Activated CD8-positive, alpha-beta memory T cell treated with anti-CD3 and anti-CD28 coated beads, Interleukin-2, amount 50 U/mL, for 24 hours (primary cell): ENCODE data around the gene MTMR2.
"Not testable (repeated sequence)": the region's sequence is repeated elsewhere in the genome, so short reads cannot be mapped to it uniquely, and the experiment has no call there.

Experiments used
- DNase-seq: peaks from one replicate; pipeline ENCODE4 v3.0.0-alpha.2; 2020; ENCODE audit errors: extremely low read depth

MTMR2 gene

DNA sequence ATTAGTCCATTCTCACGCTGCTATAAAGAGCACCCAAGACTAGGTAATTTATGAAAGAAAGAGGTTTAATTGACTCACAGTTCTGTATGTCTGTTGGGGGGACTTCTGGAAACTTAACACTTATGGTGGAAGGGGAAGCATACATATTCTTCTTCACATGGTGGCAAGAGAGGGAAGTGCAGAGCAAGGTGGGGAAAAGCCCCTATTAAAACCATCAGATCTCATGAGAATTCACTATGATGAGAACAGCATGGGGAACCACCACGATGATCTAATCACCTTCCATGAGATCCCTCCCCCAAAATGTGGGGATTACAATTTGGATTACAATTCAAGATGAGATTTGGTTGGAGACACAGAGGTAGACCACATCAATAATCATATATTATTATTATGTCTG, 107.9 kb downstream of the MTMR2 start:
- DNase-seq = no peak

DNA sequence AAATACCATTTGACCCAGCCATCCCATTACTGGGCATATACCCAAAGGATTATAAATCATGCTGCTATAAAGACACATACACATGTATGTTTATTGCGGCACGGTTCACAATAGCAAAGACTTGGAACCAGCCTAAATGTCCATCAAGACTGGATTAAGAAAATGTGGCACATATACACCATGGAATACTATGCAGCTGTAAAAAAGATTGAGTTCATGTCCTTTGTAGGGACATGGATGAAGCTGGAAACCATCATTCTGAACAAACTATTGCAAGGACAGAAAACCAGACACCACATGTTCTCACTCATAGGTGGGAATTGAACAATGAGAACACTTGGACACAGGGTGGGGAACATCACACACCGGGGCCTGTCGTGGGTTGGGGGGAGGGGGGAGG, 112.9 kb downstream of the MTMR2 start:
- DNase-seq = not testable (repeated sequence)

DNA sequence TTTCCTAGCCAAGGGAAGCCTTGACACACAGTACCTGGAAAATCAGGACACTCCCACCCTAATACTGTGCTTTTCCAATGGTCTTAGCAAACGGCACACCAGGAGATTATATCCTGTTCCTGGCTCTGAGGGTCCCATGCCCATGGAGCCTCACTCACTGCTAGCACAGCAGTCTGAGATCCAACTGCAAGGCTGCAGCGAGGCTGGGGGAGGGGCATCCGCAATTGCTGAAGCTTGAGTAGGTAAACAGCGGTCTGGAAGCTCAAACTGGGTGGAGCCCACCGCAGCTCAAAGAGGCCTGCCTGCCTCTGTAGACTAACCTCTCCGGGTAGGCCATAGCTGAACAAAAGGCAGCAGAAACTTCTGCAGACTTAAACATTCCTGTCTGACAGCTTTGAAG, 117.4 kb downstream of the MTMR2 start:
- not testable (repeated sequence) for DNase-seq

DNA sequence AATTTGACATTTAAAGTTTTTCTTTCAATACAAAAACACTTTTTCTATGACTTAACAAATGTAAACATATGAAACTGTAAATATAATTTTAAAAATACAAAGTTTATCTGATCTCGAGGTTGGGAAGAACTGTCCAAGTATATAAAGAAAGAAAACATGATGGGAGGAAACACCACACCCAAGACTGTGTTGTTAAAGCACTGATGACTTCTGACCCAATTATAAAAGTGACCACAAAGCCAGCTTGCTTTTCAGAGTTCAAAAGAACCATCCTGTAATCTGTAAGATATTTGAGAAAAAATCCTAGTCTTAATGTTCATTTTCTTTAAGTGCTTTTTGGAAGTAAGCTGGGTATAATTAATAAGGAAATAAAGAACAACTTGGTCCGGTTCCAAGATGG, 118.0 kb downstream of the MTMR2 start:
- no peak for DNase-seq

DNA sequence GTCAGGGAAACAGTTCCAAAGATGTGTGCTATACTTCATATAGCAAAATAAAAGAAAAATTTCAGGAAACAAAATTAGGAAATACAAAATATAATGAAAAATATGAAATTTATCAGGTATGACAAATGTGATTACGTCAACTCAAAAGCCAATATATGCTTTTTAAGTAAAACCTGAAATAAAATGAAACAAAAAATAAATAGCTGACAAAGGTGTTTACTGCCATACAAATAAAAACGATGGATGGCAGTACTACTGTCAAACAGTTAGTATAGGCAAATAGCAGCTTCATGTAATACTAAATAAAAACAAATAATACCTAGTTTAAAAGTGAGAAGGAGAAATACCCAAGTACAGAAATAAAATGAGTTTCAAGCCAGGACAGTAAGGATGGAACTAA, 119.9 kb downstream of the MTMR2 start:
- DNase-seq = no peak

DNA sequence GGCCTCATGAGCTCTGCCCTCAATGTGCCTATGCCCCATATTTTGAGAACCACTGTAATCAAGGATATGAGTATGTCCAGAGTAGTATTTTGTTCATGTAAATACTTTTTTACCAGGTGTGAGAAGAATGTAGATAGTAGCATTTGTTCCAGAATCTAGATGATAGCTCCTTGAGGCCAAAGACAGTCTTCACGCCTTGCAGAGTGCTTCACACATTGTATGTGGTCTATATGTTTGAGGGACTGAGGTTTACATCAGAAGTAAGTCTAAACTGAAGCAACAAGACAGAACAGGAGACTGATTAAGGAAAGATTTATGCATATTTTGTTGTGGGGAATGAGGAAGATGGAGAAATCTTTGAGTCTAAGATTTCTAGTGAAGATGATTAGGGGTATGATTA, 121.1 kb downstream of the MTMR2 start:
- DNase-seq = no peak

DNA sequence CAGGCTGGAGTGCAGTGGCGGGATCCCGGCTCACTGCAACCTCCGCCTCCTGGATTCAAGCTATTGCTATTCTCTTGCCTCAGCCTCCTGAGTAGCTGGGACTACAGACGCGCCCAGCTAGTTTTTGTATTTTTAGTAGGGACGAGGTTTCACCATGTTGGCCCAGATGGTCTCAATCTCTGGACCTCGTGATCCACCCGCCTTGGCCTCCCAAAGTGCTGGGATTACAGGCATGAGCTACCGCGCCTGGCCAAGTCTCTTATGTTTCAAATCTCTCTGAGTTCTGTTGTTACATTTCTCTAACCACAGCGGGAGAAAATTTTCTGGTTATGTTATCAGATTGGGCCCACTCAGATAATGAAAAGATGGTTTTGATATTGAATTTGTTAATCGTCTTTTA, 123.5 kb downstream of the MTMR2 start:
- DNase-seq = no peak

DNA sequence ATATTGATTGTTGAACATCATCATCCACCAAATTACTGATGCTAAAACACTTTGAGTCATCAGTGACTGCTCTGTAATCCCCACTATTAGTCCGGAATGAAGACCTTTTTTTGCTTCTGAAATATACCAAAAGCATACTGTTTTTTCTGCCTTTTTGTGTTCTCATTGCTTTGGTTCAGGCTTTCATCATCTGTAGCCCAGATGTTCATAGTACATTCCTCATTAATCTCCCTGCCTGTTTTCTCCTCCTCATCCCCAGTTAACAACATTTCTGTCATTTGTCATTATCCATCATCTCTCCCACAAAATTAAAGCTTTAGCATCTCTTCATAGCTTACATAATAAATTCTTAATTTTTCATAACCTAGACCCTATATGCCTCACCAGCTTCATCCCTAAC, 124.4 kb downstream of the MTMR2 start:
- DNase-seq = no peak

DNA sequence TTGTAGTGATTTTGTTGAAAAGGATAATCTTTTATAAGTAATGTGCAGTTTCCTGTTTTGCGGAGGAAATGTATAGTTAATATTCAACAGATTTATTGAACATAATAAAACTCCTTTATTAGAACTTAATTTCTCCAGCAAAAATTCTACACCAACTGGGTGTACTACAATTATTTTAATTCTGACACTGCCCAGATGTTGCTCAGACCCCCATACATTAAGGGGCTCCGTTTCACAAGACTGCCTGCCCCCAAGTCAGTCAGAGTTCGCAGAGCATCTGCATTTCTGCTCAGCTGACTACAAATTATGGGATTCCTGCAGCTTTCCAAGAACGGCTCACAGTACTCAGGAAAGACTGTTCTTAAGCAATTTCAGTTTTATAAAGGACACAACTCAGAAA, 127.4 kb downstream of the MTMR2 start:
- DNase-seq = no peak

DNA sequence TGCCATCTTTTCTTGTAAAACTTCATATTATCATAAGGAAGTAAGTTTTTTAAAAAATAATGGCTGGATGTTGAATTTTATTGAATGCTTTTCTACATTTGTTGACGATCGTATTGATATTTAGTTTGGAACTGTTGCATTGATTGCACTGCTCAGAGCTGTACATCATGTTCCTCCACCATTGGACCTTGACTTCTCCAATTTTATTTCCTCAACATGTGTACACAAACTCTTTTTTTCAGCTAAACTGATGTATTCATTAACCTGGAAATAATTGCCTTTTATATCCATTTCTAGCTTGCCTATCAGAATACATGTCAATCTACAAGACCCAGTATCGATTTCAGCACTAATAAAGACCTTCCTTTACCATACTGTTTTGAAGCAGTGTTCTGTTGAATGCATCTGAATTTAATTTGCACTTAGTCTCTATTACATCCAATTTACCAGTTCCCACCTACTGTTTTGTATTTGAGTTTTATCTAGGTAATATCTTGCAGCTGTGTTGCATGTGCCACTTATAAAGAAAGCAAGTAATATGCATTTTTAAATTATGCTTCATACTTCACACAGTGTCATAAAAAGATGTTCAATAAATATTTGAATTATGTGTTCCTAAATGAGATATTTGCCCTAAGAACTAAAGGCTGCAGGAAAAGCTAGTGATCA, 128.1 kb downstream of the MTMR2 start:
- DNase-seq = no peak

DNA sequence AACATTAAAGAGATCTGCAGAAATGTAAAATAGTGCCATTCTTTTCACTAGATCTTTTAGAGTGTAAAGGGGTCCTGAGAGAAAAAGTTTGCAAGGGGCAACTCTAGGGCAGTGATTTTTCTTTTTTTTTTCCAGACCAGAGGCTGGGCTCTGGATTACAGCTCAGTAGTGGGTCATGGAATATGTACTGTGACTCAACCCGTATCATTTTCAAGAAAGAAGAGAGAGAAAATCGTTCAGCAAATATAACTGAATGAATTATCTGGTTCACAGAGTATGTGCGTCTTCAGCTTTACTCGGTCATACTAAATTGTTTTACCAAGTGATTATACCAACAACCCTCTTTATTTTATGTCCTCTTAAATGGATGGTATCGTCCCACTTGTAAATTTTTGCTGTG, 129.8 kb downstream of the MTMR2 start:
- no peak for DNase-seq

DNA sequence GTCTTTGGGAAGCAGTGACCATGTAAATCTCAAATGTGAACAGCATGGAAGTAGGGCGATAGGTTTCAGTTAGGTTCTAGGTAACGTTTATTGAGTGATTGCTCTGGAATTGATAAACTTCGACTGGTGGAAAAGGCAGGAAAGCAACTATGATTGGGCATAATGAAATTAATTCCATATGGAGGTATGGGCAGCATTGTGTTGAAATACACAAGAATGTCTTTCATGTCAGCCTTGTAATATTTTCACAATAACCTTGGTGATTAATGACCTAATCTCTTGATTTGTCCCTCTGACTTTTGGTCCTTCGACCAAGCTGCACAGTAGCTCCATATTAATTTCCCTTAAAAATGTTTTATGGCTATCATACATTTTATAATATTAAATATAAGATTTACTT, 130.8 kb downstream of the MTMR2 start:
- DNase-seq = no peak

DNA sequence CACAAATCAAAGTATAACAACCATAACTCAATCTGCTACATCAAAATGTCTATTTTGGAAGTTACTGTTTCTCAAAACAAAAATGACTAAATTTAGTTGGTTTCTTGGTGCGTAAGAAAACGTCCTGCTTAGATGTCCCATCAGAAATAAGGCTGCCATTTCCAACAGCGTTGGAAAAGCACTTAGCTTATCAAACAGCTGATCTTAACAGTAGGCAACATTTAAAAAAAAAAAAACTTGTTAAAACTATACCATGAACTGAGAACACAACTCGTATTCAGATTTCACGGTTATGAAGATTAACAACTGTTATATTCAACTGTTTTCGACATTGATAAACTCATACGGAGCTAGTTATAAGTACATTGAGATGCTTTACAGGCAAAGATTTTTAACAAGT, 131.2 kb downstream of the MTMR2 start:
- DNase-seq = no peak

DNA sequence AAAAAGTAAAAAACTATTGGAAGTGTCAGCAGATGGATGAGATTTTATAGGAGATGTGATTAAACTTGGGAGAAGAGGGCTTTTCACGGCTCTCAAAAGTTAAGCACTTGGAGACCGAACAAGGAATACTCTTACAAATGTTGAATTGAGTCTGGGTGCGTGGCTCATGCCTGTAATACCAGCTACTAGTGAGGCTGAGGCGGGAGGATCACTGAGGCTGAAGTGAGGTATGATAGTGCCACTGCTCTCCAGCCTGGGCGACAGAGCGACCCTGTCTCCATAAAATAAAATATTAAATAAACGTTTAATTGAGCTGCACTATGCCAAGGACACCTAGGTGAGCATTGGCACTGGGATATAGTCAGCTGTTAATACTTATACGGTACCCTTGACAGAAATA, 131.7 kb downstream of the MTMR2 start:
- DNase-seq = no peak

DNA sequence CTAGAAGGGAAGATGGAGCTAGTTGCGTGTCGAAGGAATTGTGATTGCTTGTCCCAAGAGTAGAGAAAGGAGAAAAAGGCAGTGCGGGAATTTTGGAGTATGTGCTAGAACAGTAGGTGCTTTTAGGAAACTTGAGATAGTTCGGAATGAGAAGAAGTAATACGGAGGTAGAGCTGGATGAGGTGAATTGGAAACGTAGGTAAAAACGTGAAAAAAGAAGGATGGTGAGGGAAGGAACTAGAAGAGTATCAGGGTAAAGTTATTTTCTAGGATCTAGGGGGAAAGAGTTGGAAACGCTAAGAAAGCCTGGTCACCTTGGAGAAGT, 132.2 kb downstream of the MTMR2 start:
- no peak for DNase-seq

DNA sequence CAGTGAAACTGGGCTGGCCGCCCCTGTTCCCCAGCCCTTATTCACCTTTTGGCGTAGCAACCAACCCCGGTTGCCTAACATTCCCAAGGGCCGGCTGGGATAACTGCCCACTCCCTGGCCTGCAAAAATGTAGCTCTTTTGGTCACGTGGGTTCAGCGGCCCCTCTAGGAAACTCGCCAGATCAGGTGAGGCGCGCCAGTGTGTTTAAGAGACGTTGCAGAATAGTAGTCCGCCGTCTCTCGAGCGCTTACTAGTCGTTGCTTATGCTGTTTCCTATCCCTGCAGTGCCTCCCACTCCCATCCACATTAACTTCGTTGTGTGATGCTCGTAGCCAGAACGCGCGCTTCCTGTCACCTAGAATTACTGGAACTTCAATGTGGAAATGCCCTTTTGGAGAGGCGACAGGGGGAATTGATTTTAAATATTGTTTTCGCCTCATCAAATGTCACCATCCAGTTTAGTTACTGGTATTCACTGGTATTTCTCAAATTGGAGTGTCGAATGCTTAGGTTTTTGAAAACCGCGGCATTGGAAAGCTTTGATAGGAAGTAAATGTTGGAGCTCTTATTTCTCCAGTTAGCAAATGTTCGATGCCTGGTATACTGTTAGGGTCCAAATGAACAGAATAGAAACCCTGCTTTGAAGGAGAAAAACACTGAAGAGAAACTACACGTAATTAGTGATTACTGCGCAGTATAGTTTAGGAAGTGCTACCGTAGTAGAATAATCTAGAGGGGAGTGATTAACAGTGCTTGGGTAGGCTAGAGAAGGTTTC, 132.8 kb downstream of the MTMR2 start:
- no peak for DNase-seq

DNA sequence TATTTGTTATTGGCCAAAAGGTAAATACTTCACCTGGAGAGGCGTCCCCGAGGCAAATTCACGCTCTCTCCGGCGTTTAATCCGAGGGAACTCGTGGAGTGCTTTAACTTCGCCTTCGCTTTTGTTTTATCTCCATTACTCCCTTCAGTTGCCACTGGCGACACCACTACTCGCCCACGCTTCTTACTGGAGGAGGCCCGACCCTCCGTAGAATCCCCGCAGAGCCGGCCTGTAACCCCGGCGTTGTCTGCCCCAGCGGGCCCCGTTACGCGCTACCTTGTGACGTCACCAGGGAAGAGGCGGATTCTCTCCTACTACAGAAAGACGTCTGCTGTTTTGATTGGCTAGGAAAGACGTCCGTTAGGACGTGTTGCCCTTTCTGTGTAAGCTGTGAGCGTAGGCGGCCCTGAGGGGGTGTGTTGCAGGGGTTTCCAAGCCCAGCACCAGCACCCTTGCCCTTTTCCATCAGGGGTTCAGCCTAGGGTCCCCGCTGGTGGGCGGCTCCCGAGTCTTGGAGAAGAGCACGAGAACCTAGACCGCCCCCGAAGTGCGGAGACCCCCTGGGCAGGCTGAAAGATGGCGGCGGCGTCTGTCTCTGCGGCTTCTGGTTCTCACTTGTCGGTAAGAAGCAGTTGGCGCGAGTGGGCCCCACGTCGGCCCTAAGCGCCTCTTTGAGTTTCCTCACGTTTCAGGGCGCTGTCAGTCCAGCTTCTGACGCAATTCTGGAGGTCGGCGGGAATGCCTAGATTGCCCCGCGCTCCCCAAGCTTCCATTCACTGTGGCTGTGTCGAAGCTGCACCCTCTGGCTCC, 133.6 kb downstream of the MTMR2 start, which contains the start of gene CEP57:
Gene CEP57 (plus strand): TSS at position 376 of the 810 bp plus-strand sequence. CDS start 201 bp downstream, at position 577.
- DNase-seq = peak; percentile 88

DNA sequence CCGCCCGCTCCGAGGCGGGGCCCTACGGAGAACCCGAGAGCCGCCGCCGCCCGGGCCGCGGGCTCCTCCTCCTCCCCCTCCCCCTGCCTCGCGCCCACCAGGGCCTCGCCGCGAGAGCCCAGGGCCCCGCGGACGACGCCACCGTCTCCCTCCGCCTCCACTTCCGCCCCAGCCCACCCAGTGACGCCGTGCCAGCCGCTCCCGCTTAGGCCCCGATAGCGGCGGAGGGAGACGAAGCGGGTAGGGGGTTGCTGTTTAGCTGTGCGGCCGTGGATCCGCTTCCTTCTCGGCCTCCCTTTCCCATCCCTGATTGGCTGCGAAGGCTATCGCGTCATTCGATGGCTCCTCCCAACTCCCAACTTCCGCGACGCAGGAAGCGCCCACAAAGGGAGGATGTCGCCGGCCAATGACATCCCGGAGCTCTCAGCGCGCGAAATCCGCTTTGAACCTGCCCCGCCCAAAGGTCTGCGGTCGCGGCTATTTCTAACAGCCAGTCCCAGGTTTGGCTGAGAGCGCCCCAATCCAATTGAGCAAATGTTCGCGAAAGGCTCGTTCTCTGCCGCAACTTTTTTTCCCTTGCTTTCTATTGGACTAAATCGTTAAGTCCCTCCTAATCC, 134.3 kb downstream of the MTMR2 start, which contains the start of gene FAM76B:
Gene FAM76B (minus strand): TSS at position 277 of the 617 bp plus-strand sequence. CDS start 304 bp downstream, outside the sequence.
- peak; percentile 89 for DNase-seq

DNA sequence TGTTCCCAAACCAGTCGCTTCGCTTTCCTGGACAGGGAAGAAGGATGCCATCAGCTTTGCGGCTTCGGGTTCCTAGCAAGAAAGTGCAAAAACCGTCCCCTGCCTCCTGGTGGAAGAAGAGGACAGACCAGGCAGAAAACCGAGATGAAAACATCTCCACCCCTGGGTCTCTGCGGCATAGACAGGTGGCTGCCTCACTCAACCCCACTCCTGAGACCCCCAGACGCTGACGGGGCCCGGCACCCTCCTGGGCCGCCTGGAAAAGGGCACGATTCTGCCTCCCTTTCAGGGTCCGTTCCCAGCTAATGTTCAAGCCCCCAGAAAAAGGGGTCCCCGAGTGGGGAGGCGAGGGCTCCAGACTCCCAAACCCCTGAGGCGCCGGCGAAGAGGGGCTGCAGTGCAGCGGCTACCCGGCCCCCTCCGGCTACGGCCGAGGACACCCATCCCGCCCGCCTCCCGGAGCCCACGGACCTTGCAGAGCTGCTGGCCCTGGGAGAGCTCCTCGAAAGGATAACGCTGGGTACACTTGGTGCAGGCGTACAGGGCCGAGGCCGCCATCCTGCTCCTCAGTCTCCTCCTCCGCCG, 134.9 kb downstream of the MTMR2 start:
- DNase-seq = peak; percentile 1
